ENCODE results near the gene GRIP2.

The GRIP2 gene

GRCh38 chr3:14481646-14482036, 58.5 kb downstream of the GRIP2 start:
- no peak for DNase-seq

GRCh38 chr3:14481018-14481645, 59.0 kb downstream of the GRIP2 start:
- DNase-seq = no peak

DNA sequence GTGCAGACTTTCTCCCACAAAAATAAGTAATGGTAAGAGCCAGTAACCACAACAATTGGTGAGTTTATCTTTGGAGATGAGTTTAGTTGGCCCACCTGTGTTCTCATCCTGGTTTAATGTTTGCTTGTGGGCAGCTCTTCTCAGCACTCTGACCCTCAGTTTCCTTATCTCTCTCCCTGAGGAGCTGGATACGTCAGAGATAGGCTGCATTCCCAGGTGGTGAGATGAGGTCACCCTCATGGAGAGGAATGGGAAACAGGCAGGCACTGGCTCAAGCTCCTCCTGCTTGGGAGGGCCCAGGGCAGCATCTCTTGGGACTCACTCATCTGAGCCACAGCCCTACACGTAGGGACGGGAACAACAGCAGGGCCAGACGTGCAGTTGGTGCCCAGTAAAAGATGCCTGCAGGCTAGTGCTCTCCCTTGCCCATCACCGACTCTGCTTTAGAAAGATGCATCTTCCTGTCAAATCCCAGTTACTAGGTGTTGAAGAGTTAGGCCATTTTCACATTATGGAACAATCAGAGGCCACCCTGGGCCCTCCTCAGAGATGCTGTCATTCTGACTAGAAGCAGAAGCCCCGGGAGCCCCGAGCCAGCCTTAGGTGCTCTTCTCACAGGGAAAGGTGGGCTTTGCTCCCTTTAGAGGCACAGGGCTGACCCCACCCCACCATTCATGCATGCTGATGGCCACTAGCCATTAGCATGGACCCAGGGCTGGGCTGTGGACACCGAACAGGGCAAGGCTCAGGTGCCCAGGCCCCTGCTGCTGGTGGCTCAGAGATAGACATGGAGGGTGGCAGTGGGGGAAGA, 59.7 kb downstream of the GRIP2 start:
- no peak for DNase-seq

DNA sequence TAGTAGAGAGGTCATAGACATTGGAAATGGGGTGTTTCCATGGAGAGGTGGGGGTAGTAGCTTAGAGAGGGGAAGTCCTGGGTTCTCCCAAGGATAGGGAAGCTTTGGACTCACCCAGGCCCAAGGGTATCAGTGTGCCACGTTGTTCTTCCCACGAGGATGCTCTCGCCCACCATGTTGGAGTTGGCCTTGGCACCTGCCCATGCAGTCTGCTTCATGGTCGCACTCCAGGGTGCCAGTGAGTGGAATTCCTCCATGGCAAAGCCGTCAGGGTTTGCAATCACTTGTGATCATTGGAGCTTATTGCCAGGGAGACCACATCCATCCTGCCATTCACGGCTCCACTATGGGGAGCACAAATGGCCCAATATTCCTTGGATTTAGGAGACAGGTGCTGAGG, 60.6 kb downstream of the GRIP2 start:
- DNase-seq = no peak

GRCh38 chr3:14478956-14479550, 61.1 kb downstream of the GRIP2 start:
- DNase-seq = no peak

DNA sequence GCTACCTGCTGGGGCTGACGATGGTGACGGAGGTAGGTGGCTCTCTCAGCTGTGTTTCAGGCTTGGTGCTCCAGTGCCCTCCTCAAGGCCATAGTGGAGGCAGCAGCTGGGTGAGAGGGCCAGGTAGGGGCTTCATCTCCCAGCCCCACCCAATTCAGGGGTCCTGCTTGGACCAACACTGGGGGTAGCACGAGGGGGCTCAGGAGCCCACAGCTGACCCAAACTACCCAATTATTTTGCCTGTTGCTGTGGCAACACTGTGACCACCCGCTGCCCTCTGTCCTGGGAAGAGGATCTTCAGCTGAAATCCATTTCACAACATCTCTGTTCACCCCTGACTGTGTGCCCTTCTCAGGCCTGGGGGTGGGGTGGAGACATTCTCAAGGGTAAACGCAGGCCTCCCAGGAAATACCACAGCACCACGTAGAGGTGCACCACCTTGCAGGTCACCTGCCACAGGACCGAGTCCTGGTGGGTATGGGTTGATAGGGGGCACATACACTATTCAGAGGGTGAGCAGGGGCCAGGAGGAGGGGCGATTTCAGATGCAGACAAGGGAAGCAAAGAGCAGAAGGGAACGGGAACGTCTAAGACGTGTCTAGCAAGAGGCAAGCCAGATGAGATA, 62.7 kb downstream of the GRIP2 start:
- no peak for DNase-seq

GRCh38 chr3:14476583-14477265, 63.4 kb downstream of the GRIP2 start:
- DNase-seq = no peak

- no peak for DNase-seq
Observed at GRCh38 chr3:14475621-14476020, 64.5 kb downstream of the GRIP2 start.

DNA sequence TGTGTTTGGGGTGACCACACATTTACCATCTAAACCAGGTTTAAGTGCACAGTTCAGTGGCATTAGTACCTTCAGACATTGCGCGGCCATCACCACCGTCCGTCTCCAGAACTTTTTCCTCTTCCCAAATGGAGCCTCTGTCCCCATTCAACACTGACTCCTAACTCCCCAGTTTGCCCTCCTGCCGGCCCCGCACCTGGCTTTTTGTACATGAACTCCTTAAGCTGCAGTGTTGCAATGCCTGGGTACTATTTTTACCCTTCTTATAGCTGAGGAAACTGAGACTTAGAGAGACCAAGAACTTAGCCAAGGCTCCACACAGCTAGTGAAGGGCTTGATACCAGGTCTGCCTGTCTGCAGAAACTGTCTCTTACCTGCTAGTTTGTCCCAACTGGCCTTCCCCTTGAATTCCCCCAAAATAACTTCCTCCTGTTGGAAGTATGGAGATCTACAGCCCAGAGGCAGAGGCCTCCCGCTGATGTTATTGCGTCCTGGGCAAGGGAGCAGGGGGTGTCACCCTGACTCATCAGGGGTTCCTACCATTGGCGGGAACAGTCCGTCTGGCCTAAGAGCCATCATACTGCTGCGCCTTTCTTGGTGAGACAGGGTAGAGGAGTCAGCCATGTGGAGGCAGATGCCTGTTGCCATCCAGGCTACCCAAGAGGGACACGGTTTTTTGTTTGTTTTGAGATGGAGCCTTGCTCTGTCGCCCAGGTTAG, 65.6 kb downstream of the GRIP2 start:
- no peak for DNase-seq

DNA sequence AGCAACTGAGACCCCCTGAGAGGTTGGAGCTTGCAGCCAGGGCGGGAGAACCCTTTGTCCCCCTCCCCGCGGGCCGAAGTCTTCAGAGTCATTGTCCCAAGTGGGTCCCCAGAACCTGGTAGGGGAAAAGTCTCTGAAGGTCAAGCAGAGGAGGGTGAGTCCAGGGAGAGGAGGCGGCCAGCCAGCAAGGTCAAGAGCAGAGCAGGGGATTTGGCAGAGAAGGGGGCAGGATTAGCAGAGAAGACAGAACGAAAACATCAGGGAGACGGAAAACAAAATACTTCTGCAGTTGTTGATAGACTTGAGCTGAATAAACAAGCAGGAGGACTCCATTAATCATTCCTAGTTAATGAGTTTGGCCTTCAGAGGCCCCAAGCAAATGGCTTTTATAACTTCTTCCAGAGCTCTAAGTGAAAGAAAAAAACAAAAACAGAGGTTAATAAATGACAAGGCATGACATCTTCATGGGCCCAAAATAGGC, 66.7 kb downstream of the GRIP2 start:
- DNase-seq = no peak

GRCh38 chr3:14472471-14473351, 67.4 kb downstream of the GRIP2 start:
- no peak for DNase-seq

- DNase-seq = no peak
Observed at GRCh38 chr3:14471690-14472089, 68.5 kb downstream of the GRIP2 start.

DNA sequence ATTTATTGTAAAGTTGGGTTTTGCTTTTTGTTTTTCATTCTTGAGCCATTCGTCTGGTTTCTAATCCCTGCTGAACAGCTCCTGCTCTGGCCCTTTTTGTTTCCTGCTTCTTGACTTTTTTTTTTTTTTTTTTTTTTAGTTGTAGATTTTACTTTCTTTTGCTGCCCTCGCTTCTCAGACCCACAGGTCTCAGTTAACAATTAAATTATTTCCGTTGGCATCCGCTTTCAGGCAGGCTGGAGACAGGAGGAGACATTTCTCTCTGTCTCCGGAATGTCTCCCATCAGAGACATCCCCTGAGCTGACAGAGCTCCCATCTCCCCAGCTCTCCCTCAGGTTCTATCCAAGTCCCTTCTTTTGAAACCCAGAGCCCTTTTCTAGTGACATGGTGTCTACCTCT, 69.1 kb downstream of the GRIP2 start:
- no peak for DNase-seq

- no peak for DNase-seq
Observed at GRCh38 chr3:14470461-14470860, 69.7 kb downstream of the GRIP2 start.

- DNase-seq = no peak
Observed at GRCh38 chr3:14468621-14468981, 71.5 kb downstream of the GRIP2 start.

GRCh38 chr3:14467814-14468620, 72.1 kb downstream of the GRIP2 start:
- DNase-seq = peak; percentile 33

DNA sequence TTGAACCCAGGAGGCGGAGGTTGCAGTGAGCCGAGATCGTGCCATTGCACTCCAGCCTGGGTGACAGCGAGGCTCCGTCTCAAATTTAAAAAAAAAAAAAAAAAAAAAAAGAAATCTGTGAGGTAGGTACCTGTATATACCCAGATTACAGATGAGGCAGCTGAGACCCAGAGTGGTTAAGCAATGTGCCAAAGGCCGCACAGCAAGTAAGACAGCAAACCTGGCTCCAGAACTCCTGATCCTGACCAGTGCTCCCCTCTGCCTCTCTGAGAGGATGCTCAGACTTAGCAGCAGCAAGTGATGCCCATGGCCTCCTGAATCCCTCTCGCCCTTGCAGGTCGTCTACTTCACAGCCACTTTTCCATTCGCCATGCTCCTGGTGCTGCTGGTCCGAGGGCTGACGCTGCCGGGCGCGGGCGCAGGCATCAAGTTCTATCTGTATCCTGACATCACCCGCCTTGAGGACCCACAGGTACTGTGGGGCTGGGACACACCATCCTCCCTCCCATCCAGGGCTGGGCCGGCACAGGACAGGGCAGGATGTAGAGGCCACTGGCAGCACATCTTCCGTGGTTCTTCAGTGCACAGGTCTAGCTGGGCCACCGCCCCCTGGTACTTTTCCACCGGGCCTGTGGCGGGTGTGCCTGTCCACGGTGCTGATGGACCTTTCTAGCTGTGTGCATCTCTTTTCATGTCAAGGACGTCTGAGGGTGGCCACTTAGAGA, 73.8 kb downstream of the GRIP2 start:
- DNase-seq = no peak

DNA sequence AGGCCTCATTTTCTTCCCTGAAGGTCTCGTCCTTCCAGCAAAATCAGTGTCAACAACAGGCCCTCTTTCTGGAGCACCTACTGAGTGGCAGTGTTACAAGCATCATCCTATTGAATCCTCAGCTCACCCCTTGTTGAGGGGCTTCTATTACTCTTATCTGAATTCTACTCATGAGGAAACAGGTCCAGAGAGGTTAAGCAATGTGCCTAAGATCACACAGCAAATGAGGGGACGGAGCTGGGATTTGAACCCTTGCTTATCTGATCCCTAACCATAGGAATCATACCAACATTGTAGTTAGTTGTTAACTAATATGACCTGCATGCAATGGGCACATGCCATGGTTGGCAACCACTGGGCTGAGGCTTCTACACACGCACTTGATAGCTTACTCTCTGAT, 74.7 kb downstream of the GRIP2 start:
- DNase-seq = no peak

GRCh38 chr3:14464521-14464920, 75.6 kb downstream of the GRIP2 start:
- DNase-seq = no peak

DNA sequence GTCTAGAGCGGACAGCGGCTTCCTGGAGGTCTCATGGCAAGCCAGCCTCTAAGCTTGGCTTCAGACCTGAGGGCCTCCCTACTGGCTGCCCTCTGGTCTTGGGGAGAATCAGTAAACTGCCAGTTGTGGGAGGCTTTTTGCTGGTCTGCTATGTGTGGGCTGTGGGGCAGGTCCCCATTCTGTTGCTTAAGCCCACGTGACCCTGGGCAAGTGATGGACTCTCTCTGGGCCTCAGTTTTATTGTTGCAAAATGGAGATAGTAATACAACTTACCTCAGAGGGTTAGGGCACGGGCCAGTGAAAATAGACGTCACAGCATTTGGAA, 76.0 kb downstream of the GRIP2 start:
- no peak for DNase-seq
